ENCODE results near the gene TYK2. TPM values are rescaled to one million over a fixed set of nuclear protein-coding genes. Genes with fewer than 3 reads are reported as not detected.

Gene TYK2
- total and polyA plus RNA-seq, 7 experiments from 2014 or later = 45.4 to 346 (median 273) TPM

DNA sequence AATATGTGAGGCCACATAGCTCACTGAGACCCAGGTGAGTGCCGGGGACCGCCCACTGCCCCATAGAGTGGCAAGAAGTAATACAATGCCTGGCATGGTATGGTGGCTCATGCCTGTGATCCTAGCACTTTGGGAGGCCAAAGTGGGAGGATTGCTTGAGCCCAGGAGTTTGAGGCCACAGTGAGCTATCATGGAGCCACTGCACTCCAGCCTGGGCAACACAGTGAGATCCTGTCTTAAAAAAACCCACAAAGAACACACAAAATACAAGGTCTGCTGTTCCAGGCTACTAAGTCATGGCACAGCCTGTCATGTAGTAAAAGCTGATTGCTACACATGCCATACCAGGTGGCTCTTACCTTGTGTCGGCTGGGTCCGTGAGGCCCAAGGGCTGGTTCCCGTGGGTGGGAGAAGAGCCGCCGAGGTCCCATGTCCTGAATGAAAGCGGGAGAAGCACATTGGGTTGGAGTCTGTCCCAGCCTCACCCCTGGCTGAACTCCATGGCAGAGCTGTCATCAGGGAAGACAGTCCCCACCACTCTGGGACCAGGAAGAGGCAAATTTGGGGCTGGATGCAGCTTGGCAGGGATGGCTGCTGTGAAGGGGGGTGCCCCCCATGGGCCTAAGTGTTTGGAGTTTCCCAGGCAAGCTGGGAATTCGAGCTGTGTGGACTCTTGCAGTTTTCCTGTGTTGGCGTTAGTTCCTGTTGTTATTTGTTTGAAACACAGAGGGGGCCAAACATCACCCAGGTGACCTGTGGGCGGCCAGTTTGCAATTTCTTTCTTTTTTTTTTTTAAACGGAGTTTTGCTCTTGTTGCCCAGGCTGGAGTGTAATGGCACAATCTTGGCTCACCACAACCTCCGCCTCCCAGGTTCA lies 61.3 kb downstream of the TYK2 start:
- peaks cover 5 to 14% (median 11%) of the 10 kb centered on the region in 5 donors for H3K36me3 Mint-ChIP-seq
- peaks cover 3 to 81% (median 7%) of the 10 kb centered on the region in 3 experiments for H3K36me3 ChIP-seq (ENCODE audit: control insufficient read depth in 2 of 3, insufficient read depth in 3 of 3, low read length in 3 of 3)
- no peaks in the 10 kb centered on the region for H3K27me3 ChIP-seq (ENCODE audit: control insufficient read depth in 2 of 2, insufficient read depth in 2 of 2, low read length in 2 of 2)
- ChIA-PET CTCF (interaction anchor here (0.8 kb wide), 1 partner anchor 10 kb away, joined by 3 read pairs; no protein-coding TSS in a partner anchor), POLR2A (interaction anchor here (0.6 kb wide), 2 partner anchors 16 to 307 kb away, joined by 3 to 7 read pairs; no protein-coding TSS in a partner anchor)
- H3K27ac Mint-ChIP-seq = peak overlapping the region in 2 of 9 donors; percentile 14 to 41
- H3K4me1 ChIP-seq (ENCODE audit: control insufficient read depth in 2 of 2, insufficient read depth in 2 of 2, low read length in 2 of 2) = peaks cover 6 to 13% of the 10 kb centered on the region in 2 donors
- no peaks in the 10 kb centered on the region for H3K9me3 ChIP-seq (ENCODE audit: control insufficient read depth in 2 of 3, low read length in 3 of 3)
- H3K4me3 ChIP-seq (ENCODE audit: low read length) = no peak overlapping the region
- H3K27ac ChIP-seq (ENCODE audit: low read depth, low read length) = no peak overlapping the region
- no peak overlapping the region for H3K4me3 Mint-ChIP-seq
- DNase-seq = no peak
- H3K9me3 Mint-ChIP-seq = peaks cover 0 to 3% (median 0%) of the 10 kb centered on the region in 11 donors
- H3K27me3 Mint-ChIP-seq = no peaks in the 10 kb centered on the region
- intact Hi-C loops (cut with micrococcal nuclease) = no loop called here
- ATAC-seq = no peak
- H3K4me1 Mint-ChIP-seq = peaks cover 13 to 27% (median 16%) of the 10 kb centered on the region in 7 donors

DNA sequence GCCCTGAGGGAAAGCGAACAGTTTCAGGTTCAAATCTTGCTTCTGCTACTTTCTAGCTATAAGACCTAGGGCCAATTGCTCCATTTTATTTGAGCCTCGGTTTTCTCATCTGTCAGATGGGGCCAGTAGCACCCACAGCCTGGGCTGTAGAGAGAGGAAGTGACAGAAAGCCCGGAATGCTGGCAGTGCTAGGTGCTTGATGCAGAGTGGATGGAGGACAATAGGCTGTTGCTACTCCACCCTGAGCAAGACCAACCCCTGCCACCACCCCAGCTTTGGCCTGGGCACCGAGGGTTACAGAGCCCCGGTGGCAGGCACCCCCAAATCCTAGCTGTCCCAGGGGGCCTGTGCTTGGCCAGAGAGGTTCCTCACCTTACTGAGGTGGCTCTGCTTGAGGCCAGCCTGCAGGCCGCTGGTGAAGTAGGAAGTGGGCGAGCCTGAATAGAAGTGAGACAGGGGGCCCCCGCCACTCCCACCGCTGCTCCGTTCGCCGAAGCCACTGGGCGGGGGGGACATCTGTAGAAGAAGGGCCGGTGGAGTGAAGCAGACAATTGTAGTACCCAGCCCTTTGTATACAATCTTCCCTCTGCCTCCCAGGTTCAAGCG lies 62.4 kb downstream of the TYK2 start:
- CTCF ChIA-PET = interaction anchor here (0.8 kb wide), 1 partner anchor 11 kb away, joined by 3 read pairs; no protein-coding TSS in a partner anchor
- H3K4me3 Mint-ChIP-seq = no peak overlapping the region

DNA sequence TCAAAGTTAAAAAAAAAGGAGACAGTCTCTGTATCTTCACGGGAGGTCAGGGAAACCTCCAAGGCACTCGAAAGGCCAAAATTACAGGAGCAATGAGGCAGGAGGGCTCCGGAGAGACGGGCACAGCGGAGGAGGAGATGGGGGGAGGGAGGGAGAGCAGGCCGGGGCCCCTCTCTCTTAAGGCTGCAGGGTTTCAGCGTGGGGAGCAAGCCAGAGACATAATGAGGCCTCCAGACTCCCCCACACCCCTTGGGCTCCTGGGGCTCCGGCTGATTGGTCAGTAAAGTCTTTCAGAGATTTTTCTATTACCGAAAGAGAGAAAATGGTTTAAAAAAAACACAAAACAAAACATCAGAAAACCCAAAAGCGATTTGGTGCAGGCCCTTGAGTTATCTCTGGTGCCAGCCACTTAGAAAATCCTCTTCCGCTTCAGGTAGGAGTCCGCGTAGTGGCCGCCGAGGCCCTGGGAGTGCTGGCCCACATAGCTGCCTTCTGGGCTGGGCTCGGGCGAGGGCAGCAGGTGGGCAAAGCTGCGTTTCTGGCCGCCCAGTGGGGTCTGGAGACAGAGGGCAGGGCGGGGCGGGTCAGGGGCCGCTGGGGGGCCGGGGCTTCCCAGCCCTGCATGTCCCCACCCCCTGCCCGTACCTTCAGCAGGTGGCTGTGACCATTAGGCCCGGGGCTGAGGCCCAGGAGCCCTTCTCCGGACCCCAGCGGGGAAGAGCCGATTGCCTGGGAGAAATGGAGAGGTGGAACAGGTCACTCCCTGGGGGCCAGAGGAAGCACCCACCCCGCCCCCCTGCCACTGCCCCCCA lies 63.1 kb downstream of the TYK2 start:
- no peaks in the 10 kb centered on the region for H3K27me3 ChIP-seq (ENCODE audit: control insufficient read depth in 2 of 2, insufficient read depth in 2 of 2, low read length in 2 of 2)
- H3K9me3 ChIP-seq (ENCODE audit: control insufficient read depth in 2 of 3, low read length in 3 of 3) = no peaks in the 10 kb centered on the region
- Mint-ChIP-seq H3K4me1 (peaks cover 13 to 27% (median 16%) of the 10 kb centered on the region in 7 donors), H3K36me3 (peaks cover 5 to 16% (median 13%) of the 10 kb centered on the region in 5 donors), H3K9me3 (peaks cover 0 to 3% (median 0%) of the 10 kb centered on the region in 11 donors), H3K27me3 (no peaks in the 10 kb centered on the region), H3K4me3 (peak overlapping the region in 4 of 10 donors; percentile 4 to 53 (median 12)), H3K27ac (peak overlapping the region in 2 of 9 donors; percentile 25 to 30)
- H3K4me1 ChIP-seq (ENCODE audit: control insufficient read depth in 2 of 2, insufficient read depth in 2 of 2, low read length in 2 of 2) = peaks cover 6 to 13% of the 10 kb centered on the region in 2 donors
- ChIA-PET POLR2A (interaction anchor here (1.2 kb wide), 1 partner anchor 19 kb away, joined by 6 read pairs; no protein-coding TSS in a partner anchor), CTCF (interaction anchor here (1.2 kb wide), 1 partner anchor 28 kb away, joined by 3 read pairs; the partner anchor contains the start of gene ICAM5)
- no peak overlapping the region for H3K27ac ChIP-seq (ENCODE audit: low read depth, low read length)
- intact Hi-C loops (cut with micrococcal nuclease) = loop anchor here (2.0 kb wide), 2 partner anchors 16 to 64 kb away; partner anchors contain the start of genes RAVER1 (in 1 of the 2) and TYK2 (in 1 of the 2)
- no peak overlapping the region for H3K4me3 ChIP-seq (ENCODE audit: low read length)
- H3K36me3 ChIP-seq (ENCODE audit: control insufficient read depth in 2 of 3, insufficient read depth in 3 of 3, low read length in 3 of 3) = peaks cover 3 to 63% (median 7%) of the 10 kb centered on the region in 3 experiments
- no peak for ATAC-seq
- no peak for DNase-seq

More for the DNA sequence above, 62.4 kb downstream of the TYK2 start:
- intact Hi-C loops (cut with micrococcal nuclease) = loop anchor here (2.0 kb wide), 2 partner anchors 15 to 63 kb away; partner anchors contain the start of genes RAVER1 (in 1 of the 2) and TYK2 (in 1 of the 2)
- POLR2A ChIA-PET = interaction anchor here (0.6 kb wide), 1 partner anchor 308 kb away, joined by 7 read pairs; no protein-coding TSS in a partner anchor
- Mint-ChIP-seq H3K27me3 (no peaks in the 10 kb centered on the region), H3K4me1 (peaks cover 13 to 27% (median 16%) of the 10 kb centered on the region in 7 donors), H3K27ac (peak overlapping the region in 2 of 9 donors; percentile 25 to 33), H3K9me3 (peaks cover 0 to 3% (median 0%) of the 10 kb centered on the region in 11 donors), H3K36me3 (peaks cover 5 to 16% (median 13%) of the 10 kb centered on the region in 5 donors)
- Histone ChIP-seq H3K4me3 (ENCODE audit: low read length) (no peak overlapping the region), H3K27me3 (ENCODE audit: control insufficient read depth in 2 of 2, insufficient read depth in 2 of 2, low read length in 2 of 2) (no peaks in the 10 kb centered on the region), H3K36me3 (ENCODE audit: control insufficient read depth in 2 of 3, insufficient read depth in 3 of 3, low read length in 3 of 3) (peaks cover 3 to 70% (median 7%) of the 10 kb centered on the region in 3 experiments), H3K9me3 (ENCODE audit: control insufficient read depth in 2 of 3, low read length in 3 of 3) (no peaks in the 10 kb centered on the region), H3K4me1 (ENCODE audit: control insufficient read depth in 2 of 2, insufficient read depth in 2 of 2, low read length in 2 of 2) (peaks cover 6 to 13% of the 10 kb centered on the region in 2 donors), H3K27ac (ENCODE audit: low read depth, low read length) (no peak overlapping the region)
- ATAC-seq (no peak), DNase-seq (no peak)

DNA sequence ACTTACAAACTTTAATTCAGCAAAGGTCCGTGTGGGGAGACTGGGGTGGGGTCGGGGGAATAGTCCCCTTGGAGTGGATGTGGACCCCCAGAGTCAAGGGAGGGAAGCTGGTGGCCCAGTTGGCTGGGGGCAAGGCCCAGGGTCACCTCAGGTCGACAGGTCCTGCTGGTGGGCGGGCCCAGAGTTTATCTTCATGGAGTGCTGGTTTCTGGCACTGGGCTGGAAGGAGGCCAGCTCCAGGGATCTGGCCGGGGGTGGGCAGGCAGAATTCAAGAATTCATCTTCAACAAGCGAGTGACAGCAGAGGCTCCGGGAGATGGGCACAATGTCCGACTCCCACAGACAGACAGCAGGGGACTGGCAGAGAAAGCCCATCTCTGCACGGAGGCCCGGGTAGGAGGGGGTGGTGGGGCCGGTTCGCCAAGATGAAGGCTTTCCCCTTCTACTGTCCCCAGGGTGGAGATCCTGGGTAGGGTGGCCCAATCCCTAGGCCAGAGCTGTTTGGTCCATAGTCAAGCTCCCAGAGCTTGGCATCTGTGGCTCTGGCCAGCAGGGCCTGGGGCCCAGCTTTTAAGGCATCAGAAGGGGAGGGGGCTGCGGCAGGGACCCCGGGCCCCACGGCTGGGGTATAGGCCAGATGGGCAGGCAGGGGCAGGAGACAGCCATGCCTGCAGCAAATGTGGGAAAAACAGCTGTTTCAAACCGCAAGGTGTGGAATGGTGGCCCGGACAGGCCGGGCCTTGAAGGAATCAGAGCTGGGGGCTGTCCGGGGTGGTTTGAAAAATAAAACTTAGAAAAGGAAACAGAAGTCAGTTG lies 63.9 kb downstream of the TYK2 start:
- peak overlapping the region; percentile 66 to 94 (median 90) for H3K4me3 Mint-ChIP-seq
- Histone ChIP-seq H3K4me3 (ENCODE audit: low read length) (peak overlapping the region; percentile 86), H3K27ac (ENCODE audit: low read depth, low read length) (peak overlapping the region; percentile 70), H3K36me3 (ENCODE audit: control insufficient read depth in 2 of 3, insufficient read depth in 3 of 3, low read length in 3 of 3) (peaks cover 3 to 55% (median 7%) of the 10 kb centered on the region in 3 experiments), H3K27me3 (ENCODE audit: control insufficient read depth in 2 of 2, insufficient read depth in 2 of 2, low read length in 2 of 2) (no peaks in the 10 kb centered on the region), H3K4me1 (ENCODE audit: control insufficient read depth in 2 of 2, insufficient read depth in 2 of 2, low read length in 2 of 2) (peaks cover 6 to 13% of the 10 kb centered on the region in 2 donors), H3K9me3 (ENCODE audit: control insufficient read depth in 2 of 3, low read length in 3 of 3) (no peaks in the 10 kb centered on the region)
- peak overlapping the region; percentile 35 to 95 (median 81) for H3K27ac Mint-ChIP-seq
- DNase-seq (no peak), ATAC-seq (no peak)
- H3K36me3 Mint-ChIP-seq = peaks cover 0 to 11% (median 8%) of the 10 kb centered on the region in 5 donors
- H3K4me1 Mint-ChIP-seq = peaks cover 13 to 23% (median 16%) of the 10 kb centered on the region in 7 donors
- POLR2A ChIA-PET = interaction anchor here (0.8 to 1.4 kb wide), 3 partner anchors 20 to 64 kb away, joined by 3 to 6 read pairs (median 5); partner anchors contain the start of genes ICAM1 and TYK2
- peaks cover 0 to 3% (median 0%) of the 10 kb centered on the region in 11 donors for H3K9me3 Mint-ChIP-seq
- intact Hi-C loops (cut with micrococcal nuclease) = loop anchor here (2.0 kb wide), 2 partner anchors 16 to 64 kb away; partner anchors contain the start of genes RAVER1 (in 1 of the 2) and TYK2 (in 1 of the 2)
- CTCF ChIA-PET = interaction anchor here (1.2 kb wide), 1 partner anchor 27 kb away, joined by 3 read pairs; the partner anchor contains the start of gene ICAM5
- H3K27me3 Mint-ChIP-seq = no peaks in the 10 kb centered on the region
